Karpas-422 (cell line): ENCODE data around the gene SNW1. TPM values are rescaled to one million over a fixed set of nuclear protein-coding genes. Genes with fewer than 3 reads are reported as not detected.

Experiments used
- total RNA-seq: library from RNA; depleted of rRNA; stranded (reverse); fragments of >200 nt; shearing (Covaris generic); gene quantifications from 2 replicates; pipeline ENCODE4 v1.2.3, GENCODE V29; 2014; ENCODE audit warnings: low replicate concordance; rRNA removed

Gene SNW1
- total RNA-seq, 1 experiment from 2014 or later, result 88.1 TPM

Other genes starting within 250 kb of the SNW1 start
- 70.9 and 97.0 TPM in 2 replicates for gene SPTLC2, start 144.5 kb downstream of the SNW1 start, total RNA-seq
- 13.5 and 17.1 TPM in 2 replicates for gene ALKBH1, start 53.1 kb downstream of the SNW1 start, total RNA-seq
- 204 and 470 TPM in 2 replicates for gene SLIRP, start 53.1 kb downstream of the SNW1 start, total RNA-seq
- gene ADCK1, start 39.0 kb upstream of the SNW1 start, total RNA-seq, result 7.2 and 9.7 TPM in 2 replicates